KOPT-K1 (cell line): Measurements from ENCODE around the gene ARR3.
"Not testable (repeated sequence)": the region's sequence is repeated elsewhere in the genome, so short reads cannot be mapped to it uniquely, and the experiment has no call there.

Experiments used
- H3K27ac ChIP-seq: fragments of 200-600 bp; sonication (generic); 2 replicates; pipeline ENCODE4 v1.5.1; 2016; ENCODE audit warnings: antibody characterized with exemption, mild to moderate bottlenecking, low read depth, low read length; ENCODE audit not compliant: poor library complexity, severe bottlenecking
- H3K36me3 ChIP-seq: fragments of 200-600 bp; sonication (generic); 2 replicates; pipeline ENCODE4 v1.5.1; 2017; ENCODE audit warnings: antibody characterized with exemption, mild to moderate bottlenecking, low read length, moderate library complexity; ENCODE audit not compliant: insufficient read depth
- H3K9me3 ChIP-seq: fragments of 200-600 bp; sonication (generic); 2 replicates; pipeline ENCODE4 v1.5.1; 2017; ENCODE audit warnings: antibody characterized with exemption, low read length, mild to moderate bottlenecking; ENCODE audit not compliant: insufficient read depth, poor library complexity, severe bottlenecking

Gene ARR3

GRCh38 chrX:70322784-70323183 lies 54.6 kb downstream of the ARR3 start:
- peaks cover 52% of the 10 kb centered on the region for H3K36me3 ChIP-seq
- no peak overlapping the region for H3K27ac ChIP-seq
- H3K9me3 ChIP-seq, result no peaks in the 10 kb centered on the region

- not testable (repeated sequence) for H3K27ac ChIP-seq, H3K9me3 ChIP-seq
- H3K36me3 ChIP-seq, result peaks cover 57% of the 10 kb centered on the region
Observed at GRCh38 chrX:70323628-70324027, 55.5 kb downstream of the ARR3 start.

- peaks cover 64% of the 10 kb centered on the region for H3K36me3 ChIP-seq
- H3K9me3 ChIP-seq, result no peaks in the 10 kb centered on the region
- H3K27ac ChIP-seq, result no peak overlapping the region
Observed at GRCh38 chrX:70324326-70324725, 56.2 kb downstream of the ARR3 start.

GRCh38 chrX:70331161-70331560 lies 63.0 kb downstream of the ARR3 start:
- H3K9me3 ChIP-seq, result no peaks in the 10 kb centered on the region
- peaks cover 94% of the 10 kb centered on the region for H3K36me3 ChIP-seq
- no peak overlapping the region for H3K27ac ChIP-seq
